Measurements from ENCODE around the gene GYS1. TPM values are rescaled to one million over a fixed set of nuclear protein-coding genes. Genes with fewer than 3 reads are reported as not detected.
A peak's percentile ranks its signal among the peaks of the same experiment; 100 is the strongest.

Gene GYS1
- total and polyA plus RNA-seq, 10 of the 15 experiments (the other 5 are each of a cell fraction or from before 2014, with no cell fraction given), result 3.7 to 62.0 (median 37.3) TPM

GRCh38 chr19:48993175-48994034 lies at the start of gene GYS1, which contains the start of gene RUVBL2 (continued):
- no peak for TF ChIP-seq ESRRA (IDR thresholded peaks at IDR 0.05; ENCODE audit: low read length)
- TF ChIP-seq NR2C1 (IDR thresholded peaks at IDR 0.05), result peak; percentile 39; the same call in 1 of the 2 replicates
- TF ChIP-seq NR2F1 (conservative IDR thresholded peaks at IDR 0.05), result 0 out of 2 replicates have a peak, but pooled peaks have one; percentile 12
- TF ChIP-seq SMAD1 (IDR thresholded peaks at IDR 0.05; ENCODE audit: low read depth, partially characterized antibody), result no peak
- peak in 1 of 2 experiments; percentile 73; a peak in 2 of 3 replicates for TF ChIP-seq EGR1 (IDR thresholded peaks at IDR 0.05; ENCODE audit: borderline replicate concordance in 1 of 2, low read depth in 2 of 2, low read length in 2 of 2)
- no peak for TF ChIP-seq SIX5 (IDR thresholded peaks at IDR 0.05; ENCODE audit: low read depth, low read length, severe bottlenecking)
- no peak for TF ChIP-seq USF2 (IDR thresholded peaks at IDR 0.05; ENCODE audit: borderline replicate concordance, low read depth, low read length)
- TF ChIP-seq ASH2L (IDR thresholded peaks at IDR 0.05; ENCODE audit: borderline replicate concordance, low read depth), result no peak
- TF ChIP-seq EP300 (IDR thresholded peaks at IDR 0.05; ENCODE audit: borderline replicate concordance in 1 of 2, control insufficient read depth in 1 of 2, low read depth in 2 of 2, low read length in 2 of 2), result no peak
- peak; percentile 71; the same call in 1 of the 2 replicates for TF ChIP-seq SMAD5 (IDR thresholded peaks at IDR 0.05; ENCODE audit: low read depth)
- peak; percentile 97 for TF ChIP-seq POU2F2 (IDR thresholded peaks at IDR 0.05; ENCODE audit: borderline replicate concordance, low read depth, low read length)
- peak; percentile 74; the same call in 1 of the 2 replicates for TF ChIP-seq MAX (IDR thresholded peaks at IDR 0.05; ENCODE audit: low read depth, low read length)
- TF ChIP-seq TCF7 (IDR thresholded peaks at IDR 0.05; ENCODE audit: borderline replicate concordance), result no peak
- TF ChIP-seq USF1 (IDR thresholded peaks at IDR 0.05; ENCODE audit: borderline replicate concordance, extremely low read length, insufficient read depth, low read depth, low read length), result no peak
- 0 out of 2 replicates have a peak, but pooled peaks have one; percentile 19 for TF ChIP-seq TARDBP (IDR thresholded peaks at IDR 0.05; ENCODE audit: borderline replicate concordance)
- peak; percentile 81 for TF ChIP-seq RELA (IDR thresholded peaks at IDR 0.05; ENCODE audit: borderline replicate concordance, partially characterized antibody)
- no peak for TF ChIP-seq MTA3 (IDR thresholded peaks at IDR 0.05; ENCODE audit: borderline replicate concordance, low read length)
- TF ChIP-seq KLF5 (IDR thresholded peaks at IDR 0.05; ENCODE audit: partially characterized antibody), result peak; percentile 85
- no peak for TF ChIP-seq CBX5 (IDR thresholded peaks at IDR 0.05; ENCODE audit: low read depth)
- TF ChIP-seq HDAC6 (IDR thresholded peaks at IDR 0.05; ENCODE audit: unreplicated experiment), result no peak
- TF ChIP-seq ZBED1 (IDR thresholded peaks at IDR 0.05; ENCODE audit: borderline replicate concordance), result no peak
- 0 out of 2 replicates have a peak, but pooled peaks have one; percentile 32 for TF ChIP-seq RAD21 (IDR thresholded peaks at IDR 0.05; ENCODE audit: insufficient read depth, low read depth, low read length)
- peak; percentile 69 for TF ChIP-seq POLR2AphosphoS2 (IDR thresholded peaks at IDR 0.05; ENCODE audit: low read depth, low read length)
- TF ChIP-seq NRF1 (conservative IDR thresholded peaks at IDR 0.05; ENCODE audit: low read depth, low read length), result peak; percentile 25; the same call in 1 of the 2 replicates
- no peak for TF ChIP-seq JUNB (IDR thresholded peaks at IDR 0.05)
- TF ChIP-seq EZH2 (IDR thresholded peaks at IDR 0.05; ENCODE audit: borderline replicate concordance, control insufficient read depth, low read depth, low read length), result no peak
- TF ChIP-seq NFYB (IDR thresholded peaks at IDR 0.05; ENCODE audit: insufficient read depth, low read depth, low read length), result peak; percentile 93
- no peak; the same call in 1 of the 2 replicates for TF ChIP-seq TCF12 (IDR thresholded peaks at IDR 0.05; ENCODE audit: low read depth, low read length)

Data from GM12878 (cell line).